OCI-LY7 (cell line): ENCODE data around the gene ZNF423. TPM values are rescaled to one million over a fixed set of nuclear protein-coding genes. Genes with fewer than 3 reads are reported as not detected.

Experiments
- BruUV-seq: library from RNA; stranded (reverse); fragments of 400-500 nt; replicated peaks from 2 replicates; lab custom pipeline; 2021; lab: Mats Ljungman, UMichigan
- CTCF ChIA-PET: fragments of 300-600 bp; sonication (Branson Sonifier 250); formaldehyde crosslinking; loops from one replicate; lab custom pipeline; 2022; ENCODE audit warnings: antibody characterized with exemption; ENCODE audit not compliant: unreplicated experiment; lab: Charles Lee
- POLR2A ChIA-PET: fragments of 300-600 bp; sonication (Branson Sonifier 250); formaldehyde crosslinking; loops from one replicate; lab custom pipeline; 2022; ENCODE audit warnings: antibody characterized with exemption; lab: Charles Lee
- DNase-seq: peaks from one replicate; pipeline ENCODE4 v3.0.0-alpha.2; 2015; ENCODE audit warnings: low spot score
- H2AFZ ChIP-seq: fragments of 200-600 bp; sonication (generic), shearing (Covaris generic); 2 replicates; pipeline ENCODE4 v1.6.1; 2014; ENCODE audit warnings: mild to moderate bottlenecking, antibody characterized with exemption, low read length, moderate library complexity
- H3K27ac ChIP-seq: fragments of 200-600 bp; sonication (generic); 2 replicates; pipeline ENCODE4 v1.5.1; 2014; ENCODE audit warnings: mixed run types, low read depth, mild to moderate bottlenecking, moderate library complexity, low read length, inconsistent platforms; ENCODE audit not compliant: poor library complexity, severe bottlenecking
- H3K36me3 ChIP-seq: fragments of 200-600 bp; sonication (generic); 2 replicates; pipeline ENCODE4 v1.6.1; 2014; ENCODE audit warnings: mild to moderate bottlenecking, antibody characterized with exemption, low read length, moderate library complexity, mixed read lengths; ENCODE audit not compliant: insufficient read depth
- H3K4me1 ChIP-seq: fragments of 200-600 bp; sonication (generic); 2 replicates; pipeline ENCODE4 v1.5.1; 2014; ENCODE audit warnings: mild to moderate bottlenecking, low read length; ENCODE audit not compliant: insufficient read depth, poor library complexity, severe bottlenecking
- H3K4me2 ChIP-seq: fragments of 200-600 bp; sonication (generic); 2 replicates; pipeline ENCODE4 v1.6.1; 2014; ENCODE audit warnings: mild to moderate bottlenecking, low read length
- H3K4me3 ChIP-seq: fragments of 200-600 bp; sonication (generic); 2 replicates; pipeline ENCODE4 v1.5.1; 2014; ENCODE audit warnings: mild to moderate bottlenecking, low read depth, low read length; ENCODE audit not compliant: poor library complexity, severe bottlenecking
- H3K79me2 ChIP-seq: fragments of 200-600 bp; sonication (generic); 2 replicates; pipeline ENCODE4 v1.6.1; 2016; ENCODE audit warnings: low read depth, mild to moderate bottlenecking, low read length, moderate library complexity, mixed read lengths; ENCODE audit not compliant: insufficient read depth
- H3K9me2 ChIP-seq: fragments of 200-600 bp; sonication (generic); 2 replicates; pipeline ENCODE4 v1.6.1; 2016; ENCODE audit warnings: mild to moderate bottlenecking, low read length, mixed read lengths; ENCODE audit not compliant: insufficient read depth
- H3K9me3 ChIP-seq: fragments of 200-600 bp; sonication (generic); 2 replicates; pipeline ENCODE4 v1.6.1; 2014; ENCODE audit warnings: mild to moderate bottlenecking, mixed run types, low read length, mixed read lengths
- H4K20me1 ChIP-seq: fragments of 200-600 bp; sonication (generic); 2 replicates; pipeline ENCODE4 v1.6.1; 2014; ENCODE audit warnings: mild to moderate bottlenecking, antibody characterized with exemption, low read length, moderate library complexity, mixed read lengths; ENCODE audit not compliant: insufficient read depth
- EZH2phosphoT487 ChIP-seq: fragments of 200-600 bp; sonication (generic); IDR thresholded peaks from 2 replicates; pipeline ENCODE4 v1.6.1; 2018; ENCODE audit warnings: low read depth, borderline replicate concordance, mild to moderate bottlenecking, mixed run types, antibody characterized with exemption, low read length, moderate library complexity, mixed read lengths
- intact Hi-C: fragments of 100-400 bp; cut with micrococcal nuclease; formaldehyde crosslinking; loops from one replicate; pipeline ENCODE4 v1.10.0; 2022; ENCODE audit not compliant: unreplicated experiment
- total RNA-seq, 2 experiments: library from RNA; depleted of rRNA in 1 of 2; stranded (reverse); fragments of >200 nt in 1 of 2; shearing (Covaris generic) in 1 of 2; gene quantifications; 2 replicates each; pipeline ENCODE4 v1.2.3, GENCODE V29; 2014 to 2022
- TF ChIP-seq, protein P1 (sequence below): fragments of 200-600 bp; sonication (generic); conservative IDR thresholded peaks from 2 replicates; pipeline ENCODE4 v1.5.1; 2014; ENCODE audit warnings: mild to moderate bottlenecking, antibody characterized with exemption, low read length, moderate library complexity, mixed read lengths

ZNF423 gene
- total RNA-seq, 2 experiments from 2014 or later: 0.09 to 0.13 TPM

DNA sequence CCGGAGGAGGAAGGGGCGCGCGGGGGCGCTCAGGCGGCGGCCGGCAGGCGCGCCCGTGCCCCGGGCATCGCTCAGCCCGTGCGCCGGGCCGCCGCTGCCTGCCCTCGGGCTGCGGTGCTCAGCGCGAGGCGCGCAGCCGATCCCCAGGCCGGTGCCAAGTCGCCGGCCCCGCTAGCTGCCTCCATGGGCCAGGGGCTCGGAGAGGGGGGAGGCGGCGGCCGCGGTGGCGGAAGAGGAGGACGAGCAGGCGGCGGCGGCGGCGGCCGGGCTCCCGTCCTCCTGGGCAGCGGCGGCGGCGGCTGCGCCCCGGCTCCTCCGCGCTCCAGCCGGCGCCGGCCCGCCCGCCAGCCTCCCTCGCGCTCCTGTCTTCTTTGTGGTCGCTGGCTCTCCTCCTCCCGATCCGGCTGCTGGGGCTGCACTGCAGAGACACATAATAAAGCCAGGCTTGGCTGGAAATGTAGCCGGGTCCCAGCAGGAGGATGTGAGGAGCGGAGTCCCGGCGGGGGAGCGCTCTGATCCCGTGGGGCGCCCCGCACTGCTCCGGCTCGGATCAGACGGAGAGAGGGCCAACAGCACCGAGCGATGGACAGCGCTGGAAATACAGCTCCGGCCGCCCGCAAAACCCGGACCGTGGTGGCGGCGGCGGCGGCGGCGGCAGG, 889 bp upstream of the ZNF423 start:
- H4K20me1 ChIP-seq: no peaks in the 10 kb centered on the region
- peak overlapping the region; percentile 54 for H3K4me2 ChIP-seq
- no peak overlapping the region for H3K27ac ChIP-seq
- no peaks in the 10 kb centered on the region for H3K9me2 ChIP-seq
- H3K79me2 ChIP-seq: no peaks in the 10 kb centered on the region
- no TSS peak for BruUV-seq
- no peak overlapping the region for H2AFZ ChIP-seq
- no peaks in the 10 kb centered on the region for H3K9me3 ChIP-seq
- ChIA-PET CTCF (interaction anchor here (0.6 kb wide), 1 partner anchor 335 kb away, joined by 3 read pairs; no protein-coding TSS in a partner anchor), POLR2A (no interaction called here)
- H3K36me3 ChIP-seq: no peaks in the 10 kb centered on the region
- H3K4me3 ChIP-seq: peak overlapping the region; percentile 48
- no peak for TF ChIP-seq EZH2phosphoT487
- TF ChIP-seq, protein P1, sequence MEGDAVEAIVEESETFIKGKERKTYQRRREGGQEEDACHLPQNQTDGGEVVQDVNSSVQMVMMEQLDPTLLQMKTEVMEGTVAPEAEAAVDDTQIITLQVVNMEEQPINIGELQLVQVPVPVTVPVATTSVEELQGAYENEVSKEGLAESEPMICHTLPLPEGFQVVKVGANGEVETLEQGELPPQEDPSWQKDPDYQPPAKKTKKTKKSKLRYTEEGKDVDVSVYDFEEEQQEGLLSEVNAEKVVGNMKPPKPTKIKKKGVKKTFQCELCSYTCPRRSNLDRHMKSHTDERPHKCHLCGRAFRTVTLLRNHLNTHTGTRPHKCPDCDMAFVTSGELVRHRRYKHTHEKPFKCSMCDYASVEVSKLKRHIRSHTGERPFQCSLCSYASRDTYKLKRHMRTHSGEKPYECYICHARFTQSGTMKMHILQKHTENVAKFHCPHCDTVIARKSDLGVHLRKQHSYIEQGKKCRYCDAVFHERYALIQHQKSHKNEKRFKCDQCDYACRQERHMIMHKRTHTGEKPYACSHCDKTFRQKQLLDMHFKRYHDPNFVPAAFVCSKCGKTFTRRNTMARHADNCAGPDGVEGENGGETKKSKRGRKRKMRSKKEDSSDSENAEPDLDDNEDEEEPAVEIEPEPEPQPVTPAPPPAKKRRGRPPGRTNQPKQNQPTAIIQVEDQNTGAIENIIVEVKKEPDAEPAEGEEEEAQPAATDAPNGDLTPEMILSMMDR: no peak
- peaks cover 17% of the 10 kb centered on the region for H3K4me1 ChIP-seq
- intact Hi-C loops: no loop called here
- peak; percentile 20 for DNase-seq

DNA sequence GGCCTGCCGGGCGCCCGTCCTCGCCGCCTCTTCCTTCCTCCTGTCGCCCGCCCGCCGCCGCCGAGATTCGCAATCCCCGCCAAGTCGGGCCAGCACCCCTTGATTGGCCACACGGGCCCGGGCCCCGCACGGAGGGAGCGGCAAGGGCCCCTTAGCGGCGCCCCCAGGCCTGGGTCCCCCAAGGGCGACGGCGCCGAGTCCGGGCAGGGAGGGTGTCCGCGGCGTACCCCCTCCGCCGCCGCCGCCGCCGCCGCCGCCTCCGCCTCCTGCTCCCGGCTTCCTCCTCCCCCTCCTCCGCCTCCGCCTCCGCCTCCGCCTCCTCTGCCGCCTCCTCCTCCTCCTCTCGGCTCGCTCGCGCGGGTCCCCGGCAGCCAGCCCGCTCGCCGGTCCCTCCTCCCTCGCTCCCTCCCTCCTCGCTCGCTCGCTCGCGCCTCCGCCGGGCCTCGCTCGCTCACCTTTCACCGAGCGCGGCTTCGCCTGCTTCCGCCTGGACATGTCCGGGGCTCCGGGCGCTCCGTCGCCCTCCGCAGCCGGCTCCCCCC, 561 bp downstream of the ZNF423 start:
- no TSS peak for BruUV-seq
- H3K4me3 ChIP-seq: peak overlapping the region; percentile 68
- no peak overlapping the region for H3K27ac ChIP-seq
- DNase-seq: peak; percentile 65
- H3K9me3 ChIP-seq: no peaks in the 10 kb centered on the region
- no peaks in the 10 kb centered on the region for H4K20me1 ChIP-seq
- peak overlapping the region; percentile 68; the same call in 1 of the 2 replicates for H2AFZ ChIP-seq
- intact Hi-C loops: no loop called here
- H3K4me1 ChIP-seq: peaks cover 17% of the 10 kb centered on the region
- no peaks in the 10 kb centered on the region for H3K79me2 ChIP-seq
- no peaks in the 10 kb centered on the region for H3K36me3 ChIP-seq
- no peaks in the 10 kb centered on the region for H3K9me2 ChIP-seq
- CTCF ChIA-PET: interaction anchor here (0.6 kb wide), 1 partner anchor 225 kb away, joined by 3 read pairs; no protein-coding TSS in a partner anchor
- TF ChIP-seq, protein P1: no peak
- no peak for TF ChIP-seq EZH2phosphoT487
- POLR2A ChIA-PET: no interaction called here
- H3K4me2 ChIP-seq: peak overlapping the region; percentile 83

DNA sequence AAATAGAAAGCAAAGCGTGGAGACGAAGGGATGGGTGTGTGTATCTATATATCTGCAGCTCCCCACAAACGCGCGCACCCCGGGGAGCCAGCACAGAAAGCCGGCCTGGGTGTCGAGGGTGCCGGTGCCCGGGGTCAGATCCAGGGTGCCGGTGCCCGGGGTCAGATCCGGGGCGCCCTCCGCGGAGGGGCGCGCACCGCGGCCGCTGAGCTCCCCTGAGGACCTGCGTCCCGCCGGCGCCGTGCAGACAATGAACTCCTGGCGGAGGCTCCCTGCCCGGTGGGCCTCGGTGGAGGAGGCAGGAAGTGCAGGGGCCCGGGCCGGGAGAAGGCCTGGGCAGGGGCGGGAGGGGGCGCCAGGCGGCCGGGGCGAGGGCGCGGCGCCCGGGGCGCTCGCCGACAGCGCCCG, 1.1 kb downstream of the ZNF423 start:
- Histone ChIP-seq H3K4me2 (peak overlapping the region; percentile 83; the same call in 1 of the 2 replicates), H2AFZ (no peak overlapping the region), H4K20me1 (no peaks in the 10 kb centered on the region), H3K79me2 (no peaks in the 10 kb centered on the region), H3K36me3 (no peaks in the 10 kb centered on the region), H3K4me1 (peaks cover 17% of the 10 kb centered on the region), H3K4me3 (peak overlapping the region; percentile 68), H3K9me3 (no peaks in the 10 kb centered on the region), H3K27ac (no peak overlapping the region), H3K9me2 (no peaks in the 10 kb centered on the region)
- TF ChIP-seq, protein P1: no peak
- TF ChIP-seq EZH2phosphoT487: no peak
- intact Hi-C loops: no loop called here
- no TSS peak for BruUV-seq
- CTCF ChIA-PET: interaction anchor here (0.6 kb wide), 1 partner anchor 225 kb away, joined by 3 read pairs; no protein-coding TSS in a partner anchor
- DNase-seq: peak; percentile 19
- POLR2A ChIA-PET: no interaction called here
